ENCODE results near the gene AMZ1. TPM values are rescaled to one million over a fixed set of nuclear protein-coding genes. Genes with fewer than 3 reads are reported as not detected.
"Not testable (repeated sequence)": the region's sequence is repeated elsewhere in the genome, so short reads cannot be mapped to it uniquely, and the experiment has no call there.

Gene AMZ1
- total RNA-seq, 4 donors from 2014 or later: 0.17 TPM; not detected in 3

- H3K4me3 ChIP-seq: no peak overlapping the region
- DNase-seq (ENCODE audit: low spot score in 2 of 2): no peak
- no peaks in the 10 kb centered on the region for H3K36me3 ChIP-seq
- no peaks in the 10 kb centered on the region for H3K27me3 ChIP-seq
- no peak overlapping the region for H3K27ac ChIP-seq
- TF ChIP-seq CTCF (IDR thresholded peaks at IDR 0.05): no peak
- TF ChIP-seq POLR2A (IDR thresholded peaks at IDR 0.05): no peak
- TF ChIP-seq EP300 (IDR thresholded peaks at IDR 0.05): no peak
- no peak for TF ChIP-seq POLR2AphosphoS5 (IDR thresholded peaks at IDR 0.05)
- no peaks in the 10 kb centered on the region for H3K9me3 ChIP-seq
- no peaks in the 10 kb centered on the region for H3K4me1 ChIP-seq
Observed at GRCh38 chr7:2673934-2674333, 14.1 kb upstream of the AMZ1 start.

DNA sequence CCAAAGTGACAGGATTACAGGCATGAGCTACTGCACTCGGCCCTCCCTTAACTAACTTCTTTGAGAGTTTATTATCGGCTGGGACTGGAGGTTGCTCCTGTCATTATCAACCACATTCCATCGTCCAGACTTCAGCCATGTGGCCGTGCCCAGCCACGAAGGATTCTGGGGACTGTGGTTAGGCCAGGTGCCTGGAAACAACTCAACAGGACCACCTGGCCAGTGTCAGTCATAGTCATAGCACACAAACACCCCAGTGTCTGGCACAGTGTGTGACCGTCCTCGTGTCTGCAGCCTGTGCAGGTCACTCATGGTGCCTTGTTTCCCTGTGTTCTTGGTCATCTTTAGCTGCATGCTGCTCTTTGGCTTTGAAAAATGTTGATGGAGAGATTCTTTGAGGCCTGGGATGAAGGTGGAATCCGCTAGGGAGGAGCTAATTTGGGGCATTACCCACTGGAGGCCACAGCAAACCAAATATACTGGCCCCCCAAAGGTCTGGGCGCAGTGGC, 12.7 kb upstream of the AMZ1 start:
- WGBS: 73% methylated on average over 9 of the region's 9 CpGs
- Histone ChIP-seq H3K9me3 (no peaks in the 10 kb centered on the region), H3K27me3 (peaks cover 4% of the 10 kb centered on the region), H3K36me3 (no peaks in the 10 kb centered on the region), H3K4me3 (no peak overlapping the region), H3K4me1 (no peaks in the 10 kb centered on the region), H3K27ac (no peak overlapping the region)
- DNase-seq (ENCODE audit: low spot score in 2 of 2): no peak
- TF ChIP-seq POLR2AphosphoS5 (IDR thresholded peaks at IDR 0.05): no peak
- no peak for TF ChIP-seq POLR2A (IDR thresholded peaks at IDR 0.05)
- no peak for TF ChIP-seq CTCF (IDR thresholded peaks at IDR 0.05)
- no peak for TF ChIP-seq EP300 (IDR thresholded peaks at IDR 0.05)

- 81% methylated on average over 3 of the region's 8 CpGs for WGBS
- H3K9me3 ChIP-seq; H3K4me1 ChIP-seq; H3K27ac ChIP-seq; H3K36me3 ChIP-seq; DNase-seq (ENCODE audit: low spot score in 2 of 2); H3K4me3 ChIP-seq: not testable (repeated sequence)
- H3K27me3 ChIP-seq: peaks cover 15% of the 10 kb centered on the region
Observed at GRCh38 chr7:2676576-2676975, 11.4 kb upstream of the AMZ1 start.

- WGBS: 66% methylated on average over 6 of the region's 15 CpGs
- H3K27me3 ChIP-seq: peaks cover 18% of the 10 kb centered on the region
- H3K4me3 ChIP-seq; H3K36me3 ChIP-seq; H3K4me1 ChIP-seq; H3K27ac ChIP-seq; H3K9me3 ChIP-seq; DNase-seq (ENCODE audit: low spot score in 2 of 2): not testable (repeated sequence)
Observed at GRCh38 chr7:2678454-2678853, 9.5 kb upstream of the AMZ1 start.

DNA sequence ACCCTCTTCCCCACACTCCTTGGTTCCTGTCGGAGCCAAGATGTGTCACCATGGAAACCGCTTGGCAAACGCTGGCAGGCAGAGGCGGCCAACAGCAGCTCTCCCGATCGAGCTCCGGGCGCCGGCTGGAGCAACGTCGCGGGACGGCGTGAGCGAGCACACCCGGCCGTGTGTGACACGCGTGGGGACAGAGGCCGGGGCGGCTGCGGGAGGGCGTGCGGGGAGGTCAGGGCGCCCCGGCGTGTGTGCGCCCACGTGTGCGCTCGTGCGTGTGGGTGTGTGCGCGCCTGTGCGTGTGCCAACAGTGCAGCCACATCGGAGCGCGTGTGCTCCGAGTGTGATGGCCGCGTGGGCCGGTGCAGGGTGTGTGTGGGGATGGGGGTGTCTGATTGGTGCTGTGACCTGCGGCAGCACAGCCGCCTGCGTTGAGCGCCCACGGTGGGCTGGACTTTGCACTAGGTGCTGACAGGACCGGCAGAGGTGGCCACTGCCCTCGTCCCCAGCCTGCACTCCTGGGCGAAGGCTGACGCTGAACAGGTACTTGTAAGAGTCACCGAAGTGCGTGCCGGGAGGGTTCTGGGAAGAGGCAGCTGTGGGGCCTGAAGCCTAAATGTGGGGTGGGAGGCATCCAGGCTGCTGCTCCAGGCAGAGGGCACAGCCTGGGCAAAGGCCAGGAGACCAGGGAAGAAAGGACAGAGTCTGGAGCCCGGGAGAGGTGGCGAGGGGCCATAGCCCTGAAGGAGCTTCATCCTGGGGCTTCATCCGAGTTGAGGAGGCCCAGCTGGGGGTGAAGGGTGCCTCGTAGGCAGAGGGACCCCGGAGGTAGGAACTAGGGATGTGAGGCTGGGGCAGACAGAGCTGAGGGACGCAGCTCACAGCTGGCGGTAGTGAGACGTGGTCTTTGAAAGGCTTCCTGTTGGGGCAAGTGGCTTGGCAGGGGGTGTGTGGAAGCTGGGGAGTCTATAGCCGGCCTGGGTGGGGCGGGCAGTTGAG, 8.6 kb upstream of the AMZ1 start:
- peaks cover 18% of the 10 kb centered on the region for H3K27me3 ChIP-seq
- H3K36me3 ChIP-seq; H3K27ac ChIP-seq; H3K9me3 ChIP-seq; H3K4me3 ChIP-seq; DNase-seq (ENCODE audit: low spot score in 2 of 2); H3K4me1 ChIP-seq: not testable (repeated sequence)
- 67% methylated on average over 45 of the region's 64 CpGs for WGBS

GRCh38 chr7:2680256-2680655, 7.7 kb upstream of the AMZ1 start:
- Histone ChIP-seq H3K9me3 (no peaks in the 10 kb centered on the region), H3K4me1 (peaks cover 6% of the 10 kb centered on the region), H3K27me3 (peaks cover 23% of the 10 kb centered on the region), H3K4me3 (no peak overlapping the region), H3K27ac (no peak overlapping the region), H3K36me3 (no peaks in the 10 kb centered on the region)
- no peak for TF ChIP-seq POLR2AphosphoS5 (IDR thresholded peaks at IDR 0.05)
- no peak for TF ChIP-seq CTCF (IDR thresholded peaks at IDR 0.05)
- no peak for TF ChIP-seq EP300 (IDR thresholded peaks at IDR 0.05)
- no peak for TF ChIP-seq POLR2A (IDR thresholded peaks at IDR 0.05)
- DNase-seq (ENCODE audit: low spot score in 2 of 2): no peak
- 83% methylated on average over 11 of the region's 13 CpGs for WGBS
